Stimulated activated CD4-positive, alpha-beta T cell treated with anti-CD3 and anti-CD28 coated beads, Interleukin-1b, Interleukin-23, amount 100 ng/mL, for 48 hours (primary cell): Measurements from ENCODE around the gene AHNAK2.
A peak's percentile ranks its signal among the peaks of the same experiment; 100 is the strongest.

Experiments
- DNase-seq: peaks from one replicate; pipeline ENCODE4 v3.0.0-alpha.2; 2020

AHNAK2 gene

GRCh38 chr14:104936361-104937155, 41.6 kb downstream of the AHNAK2 start:
- DNase-seq, result no peak

GRCh38 chr14:104935955-104936354, 42.2 kb downstream of the AHNAK2 start:
- no peak for DNase-seq

DNA sequence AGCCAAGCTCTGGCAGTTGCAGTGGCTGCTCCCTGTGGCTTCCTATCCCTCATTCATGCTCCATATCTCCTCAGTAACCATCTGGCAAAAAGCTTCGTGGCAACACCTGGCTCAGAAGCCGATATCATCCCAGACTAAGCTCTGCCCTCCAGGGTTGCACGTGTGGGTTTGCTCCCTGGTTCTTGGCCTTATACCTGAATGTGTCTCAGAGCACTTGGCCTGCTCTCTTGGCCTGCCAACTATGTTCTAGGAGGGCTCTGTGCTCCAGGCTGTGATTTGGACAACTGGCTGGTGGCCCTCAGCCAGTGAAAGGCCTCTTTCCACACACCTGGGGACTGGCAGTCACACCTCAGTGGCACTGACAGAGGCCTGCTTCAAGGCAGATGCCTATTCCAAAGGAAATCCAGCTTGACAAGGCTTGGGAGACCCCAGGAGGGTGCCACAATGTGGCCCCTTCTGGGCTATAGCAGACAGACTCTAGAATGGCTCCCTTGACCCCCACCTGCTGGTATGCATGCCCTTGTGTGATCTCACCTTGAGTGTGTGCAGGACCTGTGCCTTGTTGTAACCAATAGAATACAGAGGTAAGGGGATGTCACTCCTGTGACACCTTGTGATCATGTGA, 43.0 kb downstream of the AHNAK2 start:
- no peak for DNase-seq

DNA sequence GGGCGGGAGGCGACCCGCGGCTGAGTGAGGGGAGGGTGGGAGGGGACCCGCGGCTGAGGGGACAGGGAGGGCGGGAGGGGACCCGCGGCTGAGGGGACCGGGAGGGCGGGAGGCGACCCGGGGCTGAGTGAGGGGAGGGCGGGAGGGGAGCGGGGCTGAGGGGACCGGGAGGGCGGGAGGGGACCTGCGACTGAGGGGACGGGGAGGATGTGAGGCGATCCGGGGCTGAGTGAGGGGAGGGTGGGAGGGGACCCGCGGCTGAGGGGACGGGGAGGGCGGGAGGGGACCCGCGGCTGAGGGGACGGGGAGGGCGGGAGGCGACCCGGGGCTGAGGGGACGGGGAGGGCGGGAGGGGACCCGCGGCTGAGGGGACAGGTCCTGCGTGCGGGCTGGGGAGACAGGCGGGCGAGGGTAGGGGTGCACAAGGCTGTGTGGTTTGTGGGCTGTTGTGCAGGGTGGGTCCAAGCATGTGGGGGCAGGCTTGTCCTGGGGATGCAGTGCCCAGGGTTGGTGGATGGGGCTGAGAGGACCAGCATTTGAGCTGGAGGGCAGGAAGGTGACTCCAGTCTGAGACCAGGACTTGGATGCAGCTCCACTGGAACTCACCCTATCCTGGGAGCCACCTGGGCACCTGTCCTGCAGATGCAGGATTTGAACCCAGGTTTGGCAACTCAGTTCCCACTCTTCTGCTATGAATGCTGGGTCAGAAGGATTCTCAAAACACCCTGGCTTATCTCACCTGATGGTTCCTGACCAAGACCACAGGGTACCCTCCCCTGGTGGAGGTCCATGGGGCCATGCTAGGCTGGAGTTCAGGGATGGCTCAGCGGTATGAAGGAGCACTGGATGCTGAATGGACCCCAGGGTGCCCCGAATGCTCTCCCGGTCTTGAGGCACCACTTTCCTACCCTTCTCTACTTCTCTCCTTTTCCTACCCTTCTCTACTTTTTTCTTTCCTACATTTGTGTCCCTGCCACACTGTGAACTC, 44.1 kb downstream of the AHNAK2 start:
- no peak for DNase-seq

DNA sequence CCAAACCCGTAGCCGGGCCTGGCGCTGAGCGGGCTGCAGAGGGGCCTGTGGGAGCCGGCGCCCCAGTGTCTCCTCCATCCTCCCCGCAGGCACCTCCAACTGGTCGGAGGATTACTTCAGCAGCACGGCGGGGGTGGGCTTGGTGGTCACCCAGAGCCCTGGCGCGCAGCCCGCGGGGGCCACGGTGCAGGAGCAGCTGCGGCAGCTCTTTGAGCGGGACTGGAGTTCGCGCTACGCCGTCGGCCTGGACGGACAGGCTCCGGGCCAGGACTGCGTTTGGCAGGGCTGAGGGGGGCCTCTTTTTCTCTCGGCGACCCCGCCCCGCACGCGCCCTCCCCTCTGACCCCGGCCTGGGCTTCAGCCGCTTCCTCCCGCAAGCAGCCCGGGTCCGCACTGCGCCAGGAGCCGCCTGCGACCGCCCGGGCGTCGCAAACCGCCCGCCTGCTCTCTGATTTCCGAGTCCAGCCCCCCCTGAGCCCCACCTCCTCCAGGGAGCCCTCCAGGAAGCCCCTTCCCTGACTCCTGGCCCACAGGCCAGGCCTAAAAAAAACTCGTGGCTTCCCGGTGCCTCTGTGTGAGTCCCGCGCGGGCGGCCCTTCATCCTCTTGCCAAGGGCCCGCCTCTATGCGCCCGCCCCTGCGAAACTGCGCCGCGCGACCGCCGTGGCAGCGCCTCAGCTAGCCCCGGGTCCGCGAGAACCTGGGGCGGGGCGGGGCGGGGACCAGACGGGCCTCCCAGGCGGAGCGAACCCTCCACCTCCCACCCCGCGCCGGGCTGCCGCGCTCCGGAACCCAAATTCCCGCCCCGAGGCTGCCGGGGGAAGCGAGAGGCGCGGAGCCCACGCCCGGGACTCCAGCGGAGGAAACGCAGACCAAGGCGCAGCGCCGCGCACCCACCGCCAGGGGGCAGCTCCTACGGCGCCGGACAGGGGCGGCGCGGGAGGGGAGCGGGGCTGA, 45.2 kb downstream of the AHNAK2 start:
- DNase-seq, result peak; percentile 85

DNA sequence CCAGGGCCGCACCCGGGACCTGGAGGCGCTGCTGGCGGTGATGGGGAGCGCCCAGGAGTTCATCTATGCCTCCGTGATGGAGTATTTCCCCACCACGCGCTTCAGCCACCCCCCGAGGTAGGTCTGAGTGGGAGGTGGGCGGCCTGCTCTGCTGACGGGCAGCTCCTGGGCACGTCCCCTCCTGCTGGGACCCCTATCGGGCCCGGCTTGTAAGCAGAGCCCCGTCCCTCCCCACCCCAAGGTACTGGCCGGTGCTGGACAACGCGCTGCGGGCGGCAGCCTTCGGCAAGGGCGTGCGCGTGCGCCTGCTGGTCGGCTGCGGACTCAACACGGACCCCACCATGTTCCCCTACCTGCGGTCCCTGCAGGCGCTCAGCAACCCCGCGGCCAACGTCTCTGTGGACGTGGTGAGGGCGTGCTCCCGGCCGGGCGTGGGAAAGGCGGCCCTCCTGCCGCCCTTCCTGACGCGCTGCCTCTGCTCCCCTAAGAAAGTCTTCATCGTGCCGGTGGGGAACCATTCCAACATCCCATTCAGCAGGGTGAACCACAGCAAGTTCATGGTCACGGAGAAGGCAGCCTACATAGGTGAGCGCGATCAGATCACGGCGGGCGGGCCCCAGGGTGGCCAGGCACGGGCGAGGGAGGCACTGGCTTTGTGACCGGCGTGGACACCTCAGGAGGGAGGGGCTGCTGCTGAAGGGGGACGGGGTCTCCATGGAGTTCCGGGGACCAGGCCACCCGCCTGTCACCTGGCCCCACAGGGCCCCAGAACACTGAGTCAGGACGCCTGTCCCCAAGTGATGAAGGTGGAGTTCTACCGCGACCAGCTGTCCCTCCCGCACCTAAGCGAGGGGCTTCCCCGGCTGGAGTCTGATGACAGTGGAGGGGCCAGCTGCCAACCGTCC, 46.2 kb downstream of the AHNAK2 start:
- no peak for DNase-seq

- no peak for DNase-seq
Measured at GRCh38 chr14:104931304-104931770, 46.8 kb downstream of the AHNAK2 start.

- DNase-seq, result no peak
Measured at GRCh38 chr14:104930526-104931303, 47.5 kb downstream of the AHNAK2 start.

- no peak for DNase-seq
Measured at GRCh38 chr14:104929268-104930230, 48.6 kb downstream of the AHNAK2 start.

DNA sequence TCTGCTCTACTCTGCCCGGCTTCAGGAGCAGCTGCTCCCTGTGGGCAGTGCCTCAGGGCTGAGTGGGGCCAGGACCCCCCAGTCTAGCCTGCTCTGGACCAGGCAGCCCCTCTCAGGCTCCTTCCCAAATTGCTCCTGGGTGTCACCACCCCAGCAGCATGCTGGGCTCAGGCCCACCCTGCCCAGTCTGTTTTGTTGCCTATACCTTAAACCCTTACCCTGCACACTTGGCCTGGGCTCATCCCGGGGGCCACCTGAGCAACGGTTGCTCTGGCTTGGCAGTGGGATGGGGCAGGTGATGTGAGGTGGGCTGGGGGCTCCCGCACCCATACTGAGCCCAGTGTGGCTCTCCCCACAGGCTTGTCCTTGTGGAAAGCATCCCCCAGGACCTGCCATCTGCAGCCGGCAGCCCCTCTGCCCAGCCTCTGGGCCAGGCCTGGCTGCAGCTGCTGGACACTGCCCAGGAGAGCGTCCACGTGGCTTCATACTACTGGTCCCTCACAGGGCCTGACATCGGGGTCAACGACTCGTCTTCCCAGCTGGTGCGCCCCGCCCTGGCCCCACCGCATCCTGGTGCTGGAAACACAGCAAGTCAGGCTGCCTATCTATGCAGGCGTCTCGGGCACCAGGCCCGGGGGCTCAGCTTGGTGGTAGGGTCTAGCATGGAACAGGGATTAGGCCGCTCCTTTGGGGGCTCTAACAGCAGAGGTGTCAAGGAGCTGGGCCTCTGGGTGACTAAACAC, 49.6 kb downstream of the AHNAK2 start:
- no peak for DNase-seq

- DNase-seq, result no peak
Measured at GRCh38 chr14:104927901-104928300, 50.3 kb downstream of the AHNAK2 start.

DNA sequence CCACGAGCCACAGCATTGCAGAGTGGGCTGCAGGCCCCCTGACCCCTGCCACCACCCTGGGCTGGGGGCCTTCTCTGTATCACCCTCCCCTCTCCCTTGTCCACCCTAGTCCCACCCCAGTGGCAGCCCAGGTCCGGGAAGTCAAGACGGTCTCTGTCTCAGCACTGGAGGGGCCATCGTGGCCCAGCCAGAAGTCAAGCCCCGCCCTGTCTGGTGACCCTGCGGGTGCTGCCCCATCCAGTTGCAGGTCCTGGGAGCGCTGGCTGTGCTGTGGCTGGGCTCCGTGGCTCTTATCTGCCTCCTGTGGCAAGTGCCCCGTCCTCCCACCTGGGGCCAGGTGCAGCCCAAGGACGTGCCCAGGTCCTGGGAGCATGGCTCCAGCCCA, 50.8 kb downstream of the AHNAK2 start:
- DNase-seq, result no peak

- no peak for DNase-seq
Measured at GRCh38 chr14:104926619-104927431, 51.3 kb downstream of the AHNAK2 start.

- DNase-seq, result no peak
Measured at GRCh38 chr14:104925855-104926609, 52.1 kb downstream of the AHNAK2 start.

GRCh38 chr14:104925214-104925854, 52.8 kb downstream of the AHNAK2 start:
- DNase-seq, result no peak
